Measurements from ENCODE around the gene OR4K15.

OR4K15 gene

DNA sequence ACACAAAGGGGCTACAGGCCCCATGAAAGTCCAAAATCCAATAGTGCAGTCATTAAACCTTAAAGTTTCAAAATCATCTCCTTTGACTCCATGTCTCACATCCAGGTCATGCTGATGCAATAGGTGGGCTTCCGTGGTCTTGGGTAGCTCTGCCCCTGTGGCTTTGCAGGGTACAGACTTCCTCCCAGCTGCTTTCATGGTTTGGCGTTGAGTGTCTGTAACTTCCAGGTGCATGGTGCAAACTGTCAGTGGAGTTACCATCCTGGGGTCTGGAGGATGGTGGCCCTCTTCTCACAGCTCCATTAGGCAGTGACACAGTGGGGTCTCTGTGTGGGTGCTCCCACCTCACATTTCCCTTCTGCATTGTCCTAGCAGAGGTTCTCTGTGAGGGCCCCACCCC, 18.0 kb downstream of the OR4K15 start:
- DNase-seq (ENCODE audit: low spot score), result no peak
- POLR2A ChIA-PET (ENCODE audit: low non-redundant PET), result no interaction called here
- no peak overlapping the region for H3K27ac ChIP-seq
- CTCF ChIA-PET, result no interaction called here
- TF ChIP-seq, protein P1, sequence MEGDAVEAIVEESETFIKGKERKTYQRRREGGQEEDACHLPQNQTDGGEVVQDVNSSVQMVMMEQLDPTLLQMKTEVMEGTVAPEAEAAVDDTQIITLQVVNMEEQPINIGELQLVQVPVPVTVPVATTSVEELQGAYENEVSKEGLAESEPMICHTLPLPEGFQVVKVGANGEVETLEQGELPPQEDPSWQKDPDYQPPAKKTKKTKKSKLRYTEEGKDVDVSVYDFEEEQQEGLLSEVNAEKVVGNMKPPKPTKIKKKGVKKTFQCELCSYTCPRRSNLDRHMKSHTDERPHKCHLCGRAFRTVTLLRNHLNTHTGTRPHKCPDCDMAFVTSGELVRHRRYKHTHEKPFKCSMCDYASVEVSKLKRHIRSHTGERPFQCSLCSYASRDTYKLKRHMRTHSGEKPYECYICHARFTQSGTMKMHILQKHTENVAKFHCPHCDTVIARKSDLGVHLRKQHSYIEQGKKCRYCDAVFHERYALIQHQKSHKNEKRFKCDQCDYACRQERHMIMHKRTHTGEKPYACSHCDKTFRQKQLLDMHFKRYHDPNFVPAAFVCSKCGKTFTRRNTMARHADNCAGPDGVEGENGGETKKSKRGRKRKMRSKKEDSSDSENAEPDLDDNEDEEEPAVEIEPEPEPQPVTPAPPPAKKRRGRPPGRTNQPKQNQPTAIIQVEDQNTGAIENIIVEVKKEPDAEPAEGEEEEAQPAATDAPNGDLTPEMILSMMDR (conservative IDR thresholded peaks at IDR 0.05; ENCODE audit: low read depth), result no peak

DNA sequence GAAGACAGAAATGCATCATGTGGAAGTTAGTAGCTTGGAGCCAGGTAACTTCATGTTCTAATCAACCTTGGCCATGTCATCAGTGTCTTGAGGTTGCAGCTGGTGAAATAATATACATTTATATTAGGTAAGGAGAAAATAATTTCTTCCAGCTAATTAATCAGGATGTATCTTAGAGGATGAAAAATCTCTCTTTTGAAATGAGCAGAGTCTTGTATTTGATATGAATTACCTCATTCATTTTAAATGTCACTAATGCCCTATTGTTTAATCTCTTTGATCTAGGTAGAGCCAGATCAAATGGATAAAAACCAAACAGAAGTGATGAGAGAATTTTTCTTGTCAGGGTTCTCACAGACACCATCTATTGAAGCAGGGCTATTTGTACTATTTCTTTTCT, 26.5 kb downstream of the OR4K15 start, which contains the start of gene OR4Q2:
Gene OR4Q2, plus strand, starts transcription at position 301 of the 400 bp plus-strand sequence.
- ChIA-PET CTCF (interaction anchor here (0.6 kb wide), 1 partner anchor 69 kb away, joined by 3 read pairs; no protein-coding TSS in a partner anchor), POLR2A (ENCODE audit: low non-redundant PET) (no interaction called here)
- no peak for DNase-seq (ENCODE audit: low spot score)
- TF ChIP-seq, protein P1 (conservative IDR thresholded peaks at IDR 0.05; ENCODE audit: low read depth), result no peak
- H3K27ac ChIP-seq, result no peak within 1 kb of the TSS

DNA sequence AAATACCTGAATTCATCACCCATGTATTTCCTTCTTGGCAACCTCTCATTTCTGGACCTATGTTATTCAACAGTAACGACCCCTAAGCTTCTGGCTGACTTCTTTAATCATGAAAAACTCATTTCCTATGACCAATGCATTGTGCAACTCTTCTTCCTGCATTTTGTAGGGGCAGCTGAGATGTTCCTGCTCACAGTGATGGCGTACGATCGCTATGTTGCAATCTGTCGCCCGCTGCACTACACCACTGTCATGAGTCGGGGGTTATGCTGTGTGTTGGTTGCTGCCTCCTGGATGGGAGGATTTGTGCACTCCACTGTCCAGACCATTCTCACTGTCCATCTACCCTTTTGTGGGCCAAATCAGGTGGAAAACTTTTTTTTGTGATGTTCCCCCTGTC, 26.9 kb downstream of the OR4K15 start:
- CTCF ChIA-PET, result no interaction called here
- no peak overlapping the region for H3K27ac ChIP-seq
- TF ChIP-seq, protein P1 (conservative IDR thresholded peaks at IDR 0.05; ENCODE audit: low read depth), result no peak
- no peak for DNase-seq (ENCODE audit: low spot score)
- POLR2A ChIA-PET (ENCODE audit: low non-redundant PET), result no interaction called here

DNA sequence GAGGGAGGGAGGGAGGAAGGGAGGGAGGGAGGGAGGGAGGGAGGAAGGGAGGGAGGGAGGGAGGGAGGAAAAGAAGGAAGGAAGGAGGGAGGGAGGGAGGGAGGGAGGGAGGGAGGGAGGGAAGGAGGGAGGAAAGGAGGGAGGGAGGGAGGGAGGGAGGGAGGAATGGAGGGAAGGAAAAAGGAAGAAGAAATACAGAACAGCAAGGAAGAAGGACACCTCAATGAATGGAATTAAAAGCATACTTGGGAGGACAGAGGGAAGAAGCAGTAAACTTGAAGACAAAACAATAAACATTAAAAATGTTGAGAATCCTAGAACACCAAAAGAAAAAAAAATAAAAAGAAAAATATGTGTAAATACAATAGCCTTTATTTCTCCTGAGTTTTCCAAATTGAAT, 32.8 kb downstream of the OR4K15 start:
- no peak for DNase-seq (ENCODE audit: low spot score)
- ChIA-PET CTCF (no interaction called here), POLR2A (ENCODE audit: low non-redundant PET) (no interaction called here)
- H3K27ac ChIP-seq, result no peak overlapping the region
- TF ChIP-seq, protein P1 (conservative IDR thresholded peaks at IDR 0.05; ENCODE audit: low read depth), result no peak

DNA sequence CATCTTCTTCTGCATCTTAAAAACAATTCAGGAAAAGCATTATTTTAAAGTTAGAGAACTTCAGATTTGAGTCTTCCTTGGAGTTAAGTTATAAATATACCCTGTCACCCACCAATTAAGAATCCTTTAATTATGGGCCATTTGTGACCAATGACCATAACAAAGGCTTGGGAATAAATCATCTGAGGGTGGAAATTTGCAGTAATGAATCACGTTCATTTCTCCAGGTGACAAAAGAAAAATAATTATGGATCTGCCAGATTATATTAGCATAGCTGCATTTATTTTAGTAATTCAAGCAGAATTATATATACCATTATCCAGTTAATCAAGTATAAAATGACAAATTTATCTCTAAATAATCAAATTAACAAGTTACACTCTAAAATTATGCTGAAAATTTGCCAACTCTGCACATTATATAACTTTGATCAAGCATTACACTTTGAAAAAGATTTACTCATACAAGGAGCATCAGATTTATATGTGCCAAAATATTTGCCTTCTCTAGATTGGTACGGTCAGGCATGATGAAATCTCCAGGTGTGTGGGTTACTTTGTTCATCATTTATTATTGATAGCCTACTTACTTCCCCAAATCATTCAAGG, 44.0 kb downstream of the OR4K15 start, which contains the start of gene OR4K14:
Gene OR4K14, minus strand, starts transcription at position 51 of the 609 bp plus-strand sequence. CDS start 4,114 bp downstream, outside the sequence.
- no peak within 1 kb of the TSS for H3K27ac ChIP-seq
- DNase-seq (ENCODE audit: low spot score), result no peak
- TF ChIP-seq, protein P1 (conservative IDR thresholded peaks at IDR 0.05; ENCODE audit: low read depth), result no peak
- POLR2A ChIA-PET (ENCODE audit: low non-redundant PET), result no interaction called here
- CTCF ChIA-PET, result no interaction called here
